Jurkat, Clone E6-1 (cell line): ENCODE measurements around the gene RASGRF2.
A peak's percentile ranks its signal among the peaks of the same experiment; 100 is the strongest.

Experiments used
- DNase-seq: peaks from one replicate; pipeline ENCODE4 v3.0.0-alpha.2; 2011; ENCODE audit warnings: low read depth, low spot score
- H3K4me3 ChIP-seq: 2 replicates; pipeline ENCODE4 v1.5.1; 2011; ENCODE audit warnings: mild to moderate bottlenecking, low read length, control low read depth, moderate library complexity

Gene RASGRF2

DNA sequence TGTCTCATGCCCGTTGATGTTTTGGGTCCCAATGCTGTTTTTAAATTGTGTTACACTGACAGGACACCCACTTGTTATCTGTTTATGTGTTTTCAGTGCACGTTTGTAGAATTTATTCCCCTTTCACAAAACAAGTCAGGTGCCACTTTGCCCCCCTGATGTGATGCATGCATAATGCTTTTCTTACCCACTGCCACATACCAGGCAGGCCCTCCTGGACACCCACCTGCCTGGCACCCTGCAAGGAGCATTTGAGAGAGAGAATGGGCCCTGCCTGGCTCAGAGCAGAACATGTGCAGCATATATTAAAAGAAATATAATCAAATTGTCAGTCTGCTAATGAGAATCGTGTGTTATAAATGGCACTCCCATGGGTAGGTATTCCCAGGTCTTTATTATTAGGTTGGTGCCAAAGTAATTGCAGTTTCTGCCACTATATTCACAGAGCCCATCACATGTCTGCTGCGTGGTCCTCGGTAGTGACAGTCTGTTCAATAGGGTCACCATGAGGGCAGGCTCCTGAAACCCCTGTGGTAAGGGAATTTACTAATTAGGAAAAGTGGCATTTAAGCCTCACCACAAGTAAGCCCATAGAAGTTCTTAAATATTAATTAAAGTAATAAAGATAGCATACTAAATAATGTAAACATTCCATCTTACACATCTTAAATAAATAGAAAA is 220.8 kb downstream of the RASGRF2 start:
- no peak overlapping the region for H3K4me3 ChIP-seq
- DNase-seq: no peak

DNA sequence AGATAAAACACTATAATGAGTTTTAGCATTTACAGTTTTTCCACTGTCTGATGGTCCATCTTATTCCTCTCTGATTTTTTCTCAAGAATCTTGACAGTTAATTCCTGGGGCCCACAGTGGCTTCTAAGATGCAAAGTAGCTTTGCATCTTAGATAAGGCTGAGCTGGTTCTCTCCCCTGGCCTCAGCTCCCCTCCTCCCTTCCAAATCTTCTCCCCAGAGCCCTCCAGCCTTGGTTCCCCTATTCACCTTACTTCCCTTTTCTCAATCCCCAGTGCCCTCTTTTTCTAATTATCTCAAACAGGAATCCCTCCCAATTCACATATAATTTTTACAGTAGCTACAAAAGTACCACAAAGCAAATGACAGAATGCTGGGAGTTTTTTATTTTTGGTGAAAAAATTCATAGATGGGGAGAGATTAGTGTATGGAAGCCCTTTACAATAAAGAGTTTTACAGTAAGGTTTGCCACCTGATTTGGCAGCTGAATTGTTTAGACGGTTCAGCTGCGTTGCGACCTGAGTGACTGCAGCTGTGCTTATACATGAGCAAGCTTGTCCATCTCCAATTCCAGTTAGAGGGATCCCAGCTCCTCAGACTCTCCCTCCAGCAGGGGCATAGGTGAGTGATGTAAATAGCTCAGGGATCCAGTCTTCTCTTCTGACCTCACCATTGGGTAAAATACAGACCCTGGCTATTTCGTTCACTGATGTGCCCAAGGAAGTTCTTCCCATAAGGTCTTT is 221.6 kb downstream of the RASGRF2 start:
- no peak for DNase-seq

GRCh38 chr5:81182396-81183390 is 222.5 kb downstream of the RASGRF2 start:
- H3K4me3 ChIP-seq: no peak overlapping the region

More for the DNA sequence above, 221.6 kb downstream of the RASGRF2 start:
- H3K4me3 ChIP-seq: no peak overlapping the region

GRCh38 chr5:81183811-81184748 is 223.9 kb downstream of the RASGRF2 start:
- H3K4me3 ChIP-seq: no peak overlapping the region
- DNase-seq: no peak

More at GRCh38 chr5:81182396-81183390, 222.5 kb downstream of the RASGRF2 start:
- no peak for DNase-seq

GRCh38 chr5:81184749-81185110 is 224.6 kb downstream of the RASGRF2 start:
- H3K4me3 ChIP-seq: no peak overlapping the region
- DNase-seq: no peak

DNA sequence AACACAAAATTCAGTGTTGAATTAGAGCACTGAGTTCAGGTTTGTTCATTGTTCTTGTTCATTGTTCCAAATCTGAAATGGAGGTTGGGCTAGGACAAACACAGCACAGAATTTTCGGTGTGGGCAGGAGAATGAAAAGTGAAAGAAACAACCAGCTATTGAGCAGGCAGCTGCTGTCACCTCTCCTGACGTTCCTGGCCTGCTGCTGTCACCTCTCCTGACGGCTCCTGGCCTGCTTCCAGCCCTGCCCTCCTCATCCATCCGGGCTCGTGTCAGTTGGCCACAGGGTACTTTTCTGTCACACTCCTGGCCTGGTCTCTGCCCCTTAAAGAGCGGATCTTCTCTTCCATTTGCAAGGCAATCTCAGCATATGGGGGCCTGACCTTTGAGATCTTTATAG is 227.7 kb downstream of the RASGRF2 start:
- H3K4me3 ChIP-seq: no peak overlapping the region
- no peak for DNase-seq

DNA sequence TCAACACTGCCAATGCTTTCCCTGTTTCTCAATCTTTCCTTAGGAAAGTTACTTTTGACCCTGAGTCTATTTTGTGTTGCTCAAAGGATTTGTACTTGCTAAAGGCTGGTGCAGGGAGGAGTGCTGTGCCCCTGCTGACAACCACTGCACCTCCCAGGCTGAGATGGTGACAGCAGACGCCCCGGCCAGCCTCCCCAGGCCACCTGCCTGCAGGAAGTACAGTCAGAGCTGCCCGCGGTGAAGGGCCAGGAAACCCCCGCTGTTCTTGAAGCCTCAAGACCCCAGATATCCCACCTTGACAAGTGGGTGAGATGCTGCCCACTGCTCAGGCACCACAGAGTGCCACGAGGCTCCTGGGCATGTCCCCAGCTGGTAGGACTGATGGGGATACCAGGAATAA is 228.8 kb downstream of the RASGRF2 start:
- DNase-seq: no peak
- H3K4me3 ChIP-seq: no peak overlapping the region

DNA sequence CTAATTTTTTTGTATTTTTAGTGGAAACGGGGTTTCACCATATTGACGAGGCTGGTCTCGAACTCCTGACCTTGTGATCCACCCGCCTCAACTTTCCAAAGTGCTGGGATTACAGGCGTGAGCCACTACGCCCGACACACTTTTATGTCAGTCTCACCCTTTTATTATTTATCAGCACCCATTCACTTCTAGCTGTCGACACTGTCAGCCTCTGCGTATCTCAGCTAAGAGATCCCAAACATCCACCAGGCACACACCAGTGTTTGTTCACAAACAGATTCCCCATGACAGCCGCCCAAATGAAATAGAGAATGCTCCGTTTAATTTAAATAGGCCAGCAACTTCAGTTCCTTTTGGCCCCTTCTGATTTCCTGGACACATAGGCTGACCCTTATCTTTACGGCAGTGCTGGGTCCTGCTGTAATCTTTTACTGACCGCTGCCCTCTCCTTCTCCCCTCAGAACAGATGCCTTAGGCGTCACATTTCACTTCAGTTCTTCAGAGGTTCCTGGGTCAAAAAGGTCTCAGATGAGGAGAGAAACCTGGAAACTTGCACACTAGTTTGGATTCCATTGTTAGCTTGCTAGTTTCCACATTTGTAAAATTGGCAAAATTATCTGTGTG is 229.8 kb downstream of the RASGRF2 start:
- no peak for DNase-seq

GRCh38 chr5:81191726-81192372 is 231.7 kb downstream of the RASGRF2 start:
- DNase-seq: no peak
- no peak overlapping the region for H3K4me3 ChIP-seq

More for the DNA sequence above, 229.8 kb downstream of the RASGRF2 start:
- no peak overlapping the region for H3K4me3 ChIP-seq

GRCh38 chr5:81192373-81192750 is 232.2 kb downstream of the RASGRF2 start:
- no peak for DNase-seq
- H3K4me3 ChIP-seq: no peak overlapping the region

- peak; percentile 59 for DNase-seq
- H3K4me3 ChIP-seq: no peak overlapping the region
Observed at GRCh38 chr5:81194633-81195334, 234.6 kb downstream of the RASGRF2 start.

DNA sequence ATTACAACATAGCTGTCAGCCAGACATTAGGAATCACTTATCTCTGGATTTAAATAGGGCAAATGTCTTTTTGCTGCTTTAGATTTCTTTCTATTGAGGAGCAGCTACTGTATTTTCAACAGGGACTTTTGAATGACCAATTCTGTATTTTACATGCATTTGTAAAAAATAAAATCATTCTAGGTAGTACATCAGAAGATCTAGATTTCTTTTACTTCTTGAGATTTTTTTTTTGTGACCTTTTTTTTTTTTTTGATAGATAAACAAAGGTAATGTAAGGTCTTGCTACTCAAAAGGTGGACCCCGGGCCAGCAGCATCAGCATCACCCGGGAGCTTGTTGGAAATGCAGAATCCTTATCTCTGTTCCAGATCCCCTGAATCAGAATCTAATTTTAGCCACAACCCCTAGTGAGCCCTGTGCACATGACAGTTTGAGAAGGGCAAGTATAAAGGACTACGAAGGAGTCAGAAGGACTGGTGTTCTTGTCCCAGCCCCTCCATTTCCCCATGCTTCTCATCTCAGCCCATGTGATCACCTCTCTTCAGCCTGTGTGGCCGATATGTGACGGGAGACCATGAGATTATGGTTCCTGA is 235.3 kb downstream of the RASGRF2 start:
- no peak for DNase-seq
- no peak overlapping the region for H3K4me3 ChIP-seq

GRCh38 chr5:81202655-81203054 is 242.5 kb downstream of the RASGRF2 start:
- H3K4me3 ChIP-seq: no peak overlapping the region
- no peak for DNase-seq

GRCh38 chr5:81203729-81204128 is 243.6 kb downstream of the RASGRF2 start:
- DNase-seq: no peak
- H3K4me3 ChIP-seq: no peak overlapping the region

DNA sequence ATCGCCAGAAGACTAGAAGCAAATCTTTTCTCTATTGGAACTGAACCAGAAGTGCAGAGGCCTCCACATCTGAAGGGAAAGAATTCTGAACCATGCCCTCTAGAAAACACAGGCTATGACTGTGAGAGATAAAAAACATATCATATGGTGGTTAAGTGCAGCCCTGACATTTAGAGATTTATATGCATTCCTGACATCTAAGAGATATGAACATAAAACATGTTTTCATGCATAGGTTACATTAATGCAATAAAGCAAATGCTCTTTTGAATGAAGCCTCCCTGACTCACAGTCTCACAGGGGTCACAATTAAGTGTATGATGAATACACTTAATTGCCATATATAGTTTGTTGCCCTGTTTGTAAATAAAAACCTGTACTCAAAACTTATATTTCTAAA is 244.0 kb downstream of the RASGRF2 start:
- DNase-seq: no peak

GRCh38 chr5:81205058-81205457 is 244.9 kb downstream of the RASGRF2 start:
- H3K4me3 ChIP-seq: no peak overlapping the region
- DNase-seq: no peak

More for the DNA sequence above, 244.0 kb downstream of the RASGRF2 start:
- no peak overlapping the region for H3K4me3 ChIP-seq

DNA sequence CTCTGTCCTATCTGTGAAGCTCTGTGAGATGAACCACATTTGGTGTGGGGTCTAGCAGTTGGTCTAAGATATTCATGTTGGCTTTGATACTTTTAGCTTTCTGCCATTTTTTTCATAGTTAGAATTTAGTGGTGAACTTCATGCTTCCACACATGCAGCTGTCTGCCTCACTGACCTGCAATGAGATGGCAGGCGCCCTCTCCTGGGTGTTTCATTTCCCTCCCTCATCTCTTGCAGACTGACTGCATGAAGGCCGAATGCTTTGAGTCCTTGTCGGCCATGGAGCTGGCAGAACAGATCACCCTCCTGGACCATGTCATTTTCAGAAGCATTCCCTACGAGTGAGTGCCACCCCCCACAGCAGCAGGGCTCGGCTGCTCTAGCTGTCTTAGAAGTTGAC is 246.8 kb downstream of the RASGRF2 start:
- H3K4me3 ChIP-seq: no peak overlapping the region
- peak; percentile 10 for DNase-seq
